Panc1 (cell line): Measurements from ENCODE around the gene ASPSCR1. TPM values are rescaled to one million over a fixed set of nuclear protein-coding genes. Genes with fewer than 3 reads are reported as not detected.

Experiments
- ATAC-seq: fragments of 200-7000 bp; cut with Tn5 transposase; 2 replicates; pipeline ENCODE4 v1.9.1; 2020; ENCODE audit warnings: mild to moderate bottlenecking, moderate library complexity
- BruUV-seq: library from RNA; stranded (reverse); fragments of 400-500 nt; replicated peaks from 2 replicates; lab custom pipeline; 2021; lab: Mats Ljungman, UMichigan
- CTCF ChIA-PET: fragments of 300-600 bp; sonication (Branson Sonifier 250); formaldehyde crosslinking; loops from one replicate; lab custom pipeline; 2022; ENCODE audit warnings: antibody characterized with exemption; lab: Charles Lee
- POLR2A ChIA-PET: fragments of 300-600 bp; sonication (Branson Sonifier 250); formaldehyde crosslinking; loops from one replicate; lab custom pipeline; 2022; ENCODE audit warnings: antibody characterized with exemption; lab: Charles Lee
- DNase-seq: peaks from one replicate; pipeline ENCODE4 v3.0.0-alpha.2; 2010; ENCODE audit warnings: low read depth, low spot score
- H3K27ac ChIP-seq: 2 replicates; pipeline ENCODE4 v1.5.1; 2011; ENCODE audit warnings: mild to moderate bottlenecking, low read length, inconsistent platforms
- H3K27me3 ChIP-seq: fragments of 200-500 bp; sonication (Bioruptor generic); 2 replicates; pipeline ENCODE4 v1.6.0; 2014; ENCODE audit warnings: low read length, inconsistent platforms; ENCODE audit not compliant: control insufficient read depth, insufficient read depth
- H3K36me3 ChIP-seq: fragments of 200-500 bp; sonication (Bioruptor generic); 2 replicates; pipeline ENCODE4 v1.5.1; 2014; ENCODE audit warnings: inconsistent platforms, mild to moderate bottlenecking, low read length, moderate library complexity; ENCODE audit not compliant: control insufficient read depth, insufficient read depth
- H3K4me1 ChIP-seq: 2 replicates; pipeline ENCODE4 v1.5.1; 2011; ENCODE audit warnings: inconsistent platforms, mild to moderate bottlenecking, low read length, moderate library complexity; ENCODE audit not compliant: control insufficient read depth, insufficient read depth
- H3K4me3 ChIP-seq, 2 experiments: 2 replicates each; pipeline ENCODE4 v1.5.1; 2011 to 2012; ENCODE audit warnings: low read depth in 2 of 2, low read length in 2 of 2, mild to moderate bottlenecking in 2 of 2, inconsistent platforms in 1 of 2, moderate library complexity in 1 of 2
- H3K9me3 ChIP-seq: fragments of 200-500 bp; sonication (Bioruptor generic); 2 replicates; pipeline ENCODE4 v1.5.1; 2014; ENCODE audit warnings: low read depth, mild to moderate bottlenecking, inconsistent platforms, low read length, moderate library complexity; ENCODE audit not compliant: control insufficient read depth, insufficient read depth
- POLR2AphosphoS5 ChIP-seq: IDR thresholded peaks from 2 replicates; pipeline ENCODE4 v1.6.1; 2012; ENCODE audit warnings: mild to moderate bottlenecking, low read depth, low read length, moderate library complexity
- SIN3A ChIP-seq: IDR thresholded peaks from 2 replicates; pipeline ENCODE4 v1.6.1; 2012; ENCODE audit warnings: low read depth, mild to moderate bottlenecking, low read length, moderate library complexity, borderline replicate concordance; ENCODE audit not compliant: insufficient read depth
- TCF7L2 ChIP-seq: IDR thresholded peaks from 2 replicates; pipeline ENCODE4 v1.6.1; 2011; ENCODE audit warnings: mild to moderate bottlenecking, low read depth, low read length, inconsistent platforms
- in situ Hi-C: cut with HindIII; loops from 2 replicates; pipeline ENCODE4 v1.10.0; 2016; ENCODE audit warnings: low sequenced_read_pairs, low pct_unique_long_range_greater_than_20kb
- intact Hi-C: fragments of 100-400 bp; cut with micrococcal nuclease; formaldehyde crosslinking; loops from one replicate; pipeline ENCODE4 v1.10.0; 2022; ENCODE audit not compliant: unreplicated experiment
- total RNA-seq: library from RNA; stranded (reverse); gene quantifications from one replicate; pipeline ENCODE4 v1.2.1, GENCODE V29; 2021; ENCODE audit not compliant: unreplicated experiment
- TF ChIP-seq, protein P1 (sequence below): fragments of 450-650 bp; IDR thresholded peaks from 2 replicates; pipeline ENCODE4 v1.5.1; 2017; ENCODE audit warnings: mild to moderate bottlenecking
- TF ChIP-seq, protein P2 (sequence below), 2 experiments: IDR thresholded peaks; 2 replicates each; pipeline ENCODE4 v1.6.1; 2011 to 2012; ENCODE audit warnings: low read depth in 2 of 2, control low read depth in 1 of 2, low read length in 1 of 2, mild to moderate bottlenecking in 1 of 2, moderate library complexity in 1 of 2; ENCODE audit not compliant: insufficient read depth in 1 of 2

ASPSCR1 gene
- total RNA-seq, 1 experiment from 2014 or later, result 64.7 TPM

DNA sequence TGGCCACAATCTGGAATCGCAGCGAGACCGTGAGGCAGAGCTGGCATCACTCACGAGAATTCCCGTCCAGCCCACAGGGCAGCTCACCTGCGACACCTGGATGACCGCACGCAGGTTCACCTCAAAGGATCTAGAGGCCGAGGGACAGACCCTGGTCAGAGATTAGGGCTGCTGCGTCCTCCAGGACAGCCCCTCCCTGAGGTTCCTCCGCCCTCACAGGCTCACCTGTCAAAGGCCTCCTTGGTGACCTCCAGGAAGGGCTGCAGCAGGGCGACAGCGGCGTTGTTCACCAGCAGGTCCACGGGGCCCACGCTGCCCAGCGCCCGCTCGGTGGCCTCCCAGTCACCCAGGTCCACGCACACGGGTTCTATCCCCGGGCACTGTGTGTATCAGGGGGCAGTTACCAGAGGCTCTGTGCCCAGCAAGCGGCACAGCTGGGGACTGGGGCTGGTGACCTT is 59.2 kb downstream of the ASPSCR1 start:
- ChIA-PET POLR2A (interaction anchor here (0.5 kb wide), 1 partner anchor 18 kb away, joined by 3 read pairs; no protein-coding TSS in a partner anchor), CTCF (no interaction called here)
- H3K27me3 ChIP-seq, result no peaks in the 10 kb centered on the region
- H3K27ac ChIP-seq, result peak overlapping the region; percentile 83
- H3K4me1 ChIP-seq, result peaks cover 19% of the 10 kb centered on the region
- no peak for DNase-seq
- no TSS peak for BruUV-seq
- in situ Hi-C loops (no loop called here), intact Hi-C loops (no loop called here)
- H3K4me3 ChIP-seq, result peak overlapping the region; percentile 58 to 79
- ATAC-seq, result no peak
- no peaks in the 10 kb centered on the region for H3K9me3 ChIP-seq
- TF ChIP-seq TCF7L2, result no peak
- H3K36me3 ChIP-seq, result peaks cover 2% of the 10 kb centered on the region; the same call in 1 of the 2 replicates

DNA sequence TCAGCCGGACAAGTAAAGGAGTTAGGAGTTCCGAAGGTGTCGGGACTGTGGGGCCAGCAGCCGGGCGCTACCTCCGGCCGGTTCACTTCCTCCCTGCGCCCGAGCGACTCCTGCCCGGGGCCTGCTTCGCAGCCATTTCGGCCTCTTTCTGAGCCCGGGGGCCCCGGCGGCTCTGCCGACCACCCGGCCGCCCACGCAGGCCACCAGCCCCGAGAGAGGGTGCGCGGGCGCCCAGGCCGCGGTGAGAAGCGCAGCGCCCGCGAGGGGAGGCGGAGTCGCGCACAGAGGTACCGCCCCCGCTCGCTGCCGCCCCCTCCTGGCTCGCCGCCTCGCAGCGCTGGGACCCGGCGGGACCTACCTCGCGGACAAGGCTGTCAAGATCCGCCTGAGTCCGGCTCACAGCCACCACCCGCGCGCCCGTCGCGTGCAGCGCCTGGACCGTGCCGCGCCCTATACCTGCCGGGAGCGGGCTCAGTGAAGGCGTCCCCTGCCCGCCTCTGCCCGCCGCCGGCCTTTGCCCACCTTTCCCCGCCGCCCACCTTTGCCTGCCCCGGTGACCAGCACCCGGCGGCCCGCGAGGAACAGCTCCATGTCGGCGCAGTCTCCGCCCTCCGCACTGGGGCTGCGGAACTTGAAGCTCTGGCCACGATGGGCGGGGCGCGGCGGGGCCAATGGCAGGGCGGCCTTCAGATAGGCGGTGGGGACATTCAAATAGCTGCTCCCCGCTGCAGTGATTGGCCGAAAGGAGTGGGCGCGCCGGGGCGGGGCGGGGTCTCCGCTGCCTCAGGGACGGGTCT is 59.9 kb downstream of the ASPSCR1 start, which contains the start of gene DCXR:
DCXR (minus strand) TSS at position 606 of the 797 bp plus-strand sequence; CDS start at position 591, 15 bp downstream.
- no TSS peak for BruUV-seq
- H3K4me1 ChIP-seq, result peaks cover 16% of the 10 kb centered on the region
- in situ Hi-C loops (no loop called here), intact Hi-C loops (no loop called here)
- POLR2A ChIA-PET, result no interaction called here
- peaks cover under 1% of the 10 kb centered on the region; the same call in 1 of the 2 replicates for H3K36me3 ChIP-seq
- H3K27ac ChIP-seq, result peak within 1 kb of the TSS; percentile 83
- peak; percentile 93 for TF ChIP-seq POLR2AphosphoS5
- TF ChIP-seq, protein P1, sequence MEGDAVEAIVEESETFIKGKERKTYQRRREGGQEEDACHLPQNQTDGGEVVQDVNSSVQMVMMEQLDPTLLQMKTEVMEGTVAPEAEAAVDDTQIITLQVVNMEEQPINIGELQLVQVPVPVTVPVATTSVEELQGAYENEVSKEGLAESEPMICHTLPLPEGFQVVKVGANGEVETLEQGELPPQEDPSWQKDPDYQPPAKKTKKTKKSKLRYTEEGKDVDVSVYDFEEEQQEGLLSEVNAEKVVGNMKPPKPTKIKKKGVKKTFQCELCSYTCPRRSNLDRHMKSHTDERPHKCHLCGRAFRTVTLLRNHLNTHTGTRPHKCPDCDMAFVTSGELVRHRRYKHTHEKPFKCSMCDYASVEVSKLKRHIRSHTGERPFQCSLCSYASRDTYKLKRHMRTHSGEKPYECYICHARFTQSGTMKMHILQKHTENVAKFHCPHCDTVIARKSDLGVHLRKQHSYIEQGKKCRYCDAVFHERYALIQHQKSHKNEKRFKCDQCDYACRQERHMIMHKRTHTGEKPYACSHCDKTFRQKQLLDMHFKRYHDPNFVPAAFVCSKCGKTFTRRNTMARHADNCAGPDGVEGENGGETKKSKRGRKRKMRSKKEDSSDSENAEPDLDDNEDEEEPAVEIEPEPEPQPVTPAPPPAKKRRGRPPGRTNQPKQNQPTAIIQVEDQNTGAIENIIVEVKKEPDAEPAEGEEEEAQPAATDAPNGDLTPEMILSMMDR, result peak; percentile 99
- peak; percentile 97; the same call in 1 of the 2 replicates for TF ChIP-seq SIN3A
- TF ChIP-seq, protein P2, sequence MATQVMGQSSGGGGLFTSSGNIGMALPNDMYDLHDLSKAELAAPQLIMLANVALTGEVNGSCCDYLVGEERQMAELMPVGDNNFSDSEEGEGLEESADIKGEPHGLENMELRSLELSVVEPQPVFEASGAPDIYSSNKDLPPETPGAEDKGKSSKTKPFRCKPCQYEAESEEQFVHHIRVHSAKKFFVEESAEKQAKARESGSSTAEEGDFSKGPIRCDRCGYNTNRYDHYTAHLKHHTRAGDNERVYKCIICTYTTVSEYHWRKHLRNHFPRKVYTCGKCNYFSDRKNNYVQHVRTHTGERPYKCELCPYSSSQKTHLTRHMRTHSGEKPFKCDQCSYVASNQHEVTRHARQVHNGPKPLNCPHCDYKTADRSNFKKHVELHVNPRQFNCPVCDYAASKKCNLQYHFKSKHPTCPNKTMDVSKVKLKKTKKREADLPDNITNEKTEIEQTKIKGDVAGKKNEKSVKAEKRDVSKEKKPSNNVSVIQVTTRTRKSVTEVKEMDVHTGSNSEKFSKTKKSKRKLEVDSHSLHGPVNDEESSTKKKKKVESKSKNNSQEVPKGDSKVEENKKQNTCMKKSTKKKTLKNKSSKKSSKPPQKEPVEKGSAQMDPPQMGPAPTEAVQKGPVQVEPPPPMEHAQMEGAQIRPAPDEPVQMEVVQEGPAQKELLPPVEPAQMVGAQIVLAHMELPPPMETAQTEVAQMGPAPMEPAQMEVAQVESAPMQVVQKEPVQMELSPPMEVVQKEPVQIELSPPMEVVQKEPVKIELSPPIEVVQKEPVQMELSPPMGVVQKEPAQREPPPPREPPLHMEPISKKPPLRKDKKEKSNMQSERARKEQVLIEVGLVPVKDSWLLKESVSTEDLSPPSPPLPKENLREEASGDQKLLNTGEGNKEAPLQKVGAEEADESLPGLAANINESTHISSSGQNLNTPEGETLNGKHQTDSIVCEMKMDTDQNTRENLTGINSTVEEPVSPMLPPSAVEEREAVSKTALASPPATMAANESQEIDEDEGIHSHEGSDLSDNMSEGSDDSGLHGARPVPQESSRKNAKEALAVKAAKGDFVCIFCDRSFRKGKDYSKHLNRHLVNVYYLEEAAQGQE (IDR thresholded peaks at IDR 0.05; ENCODE audit: insufficient read depth in 1 of 2, low read depth in 2 of 2, low read length in 1 of 2), result peak in 1 of 2 experiments; percentile 61; a peak in 1 of 4 replicates
- no peak for TF ChIP-seq TCF7L2
- ATAC-seq (peak; percentile 96), DNase-seq (peak; percentile 46)
- peak within 1 kb of the TSS; percentile 58 to 79 for H3K4me3 ChIP-seq
- CTCF ChIA-PET, result interaction anchor here (0.7 to 1.1 kb wide), 5 partner anchors 14 to 77 kb away, joined by 3 to 7 read pairs (median 5); partner anchors contain the start of genes CENPX and LRRC45
- no peaks in the 10 kb centered on the region for H3K9me3 ChIP-seq
- no peaks in the 10 kb centered on the region for H3K27me3 ChIP-seq
